SK-N-SH (cell line): ENCODE results near the gene KCNJ12. TPM values are rescaled to one million over a fixed set of nuclear protein-coding genes. Genes with fewer than 3 reads are reported as not detected.
A peak's percentile ranks its signal among the peaks of the same experiment; 100 is the strongest.
"Not testable (repeated sequence)": the region's sequence is repeated elsewhere in the genome, so short reads cannot be mapped to it uniquely, and the experiment has no call there.

Experiments used
- CTCF ChIA-PET: fragments of 300-600, 350-600 bp; formaldehyde crosslinking; extraction: SDS; loops from one replicate; lab custom pipeline; 2021; lab: Yijun Ruan, JAX
- POLR2A ChIA-PET: fragments of 350-600 bp; sonication (Branson Sonifier 250); formaldehyde crosslinking; extraction: SDS; loops from one replicate; lab custom pipeline; 2020; ENCODE audit warnings: antibody characterized with exemption, inconsistent platforms; lab: Yijun Ruan, JAX
- DNase-seq: peaks from one replicate; pipeline ENCODE4 v3.0.0; 2012
- H2AFZ ChIP-seq: fragments of 200-600 bp; sonication (generic); 2 replicates; pipeline ENCODE4 v1.8.1; 2016; ENCODE audit warnings: antibody characterized with exemption, mild to moderate bottlenecking, low read depth
- H3F3A ChIP-seq: fragments of 200-600 bp; sonication (generic); replicated peaks from 2 replicates; pipeline ENCODE3; 2016; ENCODE audit warnings: antibody characterized with exemption, mild to moderate bottlenecking; ENCODE audit not compliant: insufficient read depth
- H3K27ac ChIP-seq, 2 experiments: fragments of 200-500 bp in 1 of 2; fragments of 200-600 bp in 1 of 2; sonication (Bioruptor generic) in 1 of 2; sonication (generic), shearing (Covaris generic) in 1 of 2; 2 replicates each; pipeline versions ENCODE4 v1.5.1 to v1.6.1; 2014 to 2016; ENCODE audit warnings: low read depth in 2 of 2, inconsistent platforms in 1 of 2, low read length in 1 of 2, mild to moderate bottlenecking in 1 of 2, mixed read lengths in 1 of 2
- H3K27me3 ChIP-seq: fragments of 200-600 bp; sonication (generic), shearing (Covaris generic); 2 replicates; pipeline ENCODE4 v1.6.1; 2016; ENCODE audit warnings: mixed run types; ENCODE audit not compliant: insufficient read depth
- H3K36me3 ChIP-seq, 2 experiments: fragments of 200-500 bp in 1 of 2; fragments of 200-600 bp in 1 of 2; sonication (Bioruptor generic) in 1 of 2; sonication (generic) in 1 of 2; replicated peaks in 1 of 2; 2 replicates each; pipeline versions ENCODE3 to v1.5.1; 2014 to 2016; ENCODE audit warnings: low read length in 1 of 2, mild to moderate bottlenecking in 1 of 2; ENCODE audit not compliant: insufficient read depth in 2 of 2, control insufficient read depth in 1 of 2
- H3K4me1 ChIP-seq, 2 experiments: fragments of 200-500 bp in 1 of 2; fragments of 200-600 bp in 1 of 2; sonication (Bioruptor generic) in 1 of 2; sonication (generic), shearing (Covaris generic) in 1 of 2; 2 replicates each; pipeline versions ENCODE4 v1.5.1 to v1.6.1; 2014 to 2016; ENCODE audit warnings: low read depth in 1 of 2, low read length in 1 of 2, mixed run types in 1 of 2; ENCODE audit not compliant: insufficient read depth in 2 of 2, control insufficient read depth in 1 of 2
- H3K4me2 ChIP-seq: fragments of 200-600 bp; sonication (generic), shearing (Covaris generic); 2 replicates; pipeline ENCODE4 v1.6.1; 2017; ENCODE audit warnings: mixed run types
- H3K4me3 ChIP-seq, 2 experiments: fragments of 200-500 bp in 1 of 2; fragments of 200-600 bp in 1 of 2; sonication (Bioruptor generic) in 1 of 2; sonication (generic), shearing (Covaris generic) in 1 of 2; 2 replicates each; pipeline versions ENCODE4 v1.5.1 to v1.8.1; 2014 to 2016; ENCODE audit warnings: low read depth in 2 of 2, inconsistent platforms in 1 of 2, low read length in 1 of 2, mild to moderate bottlenecking in 1 of 2, mixed read lengths in 1 of 2, moderate library complexity in 1 of 2
- H3K79me2 ChIP-seq: fragments of 200-600 bp; sonication (generic); 2 replicates; pipeline ENCODE4 v1.8.1; 2017; ENCODE audit warnings: mild to moderate bottlenecking; ENCODE audit not compliant: insufficient read depth
- H3K9ac ChIP-seq: fragments of 200-600 bp; sonication (generic); 2 replicates; pipeline ENCODE4 v1.6.1; 2017; ENCODE audit warnings: mixed run types
- H3K9me2 ChIP-seq: fragments of 200-600 bp; sonication (generic); 2 replicates; pipeline ENCODE4 v1.6.1; 2017; ENCODE audit warnings: mixed run types
- H3K9me3 ChIP-seq: fragments of 200-600 bp; sonication (generic); 2 replicates; pipeline ENCODE4 v1.6.1; 2017; ENCODE audit warnings: mixed run types, mild to moderate bottlenecking, moderate library complexity
- H4K20me1 ChIP-seq: fragments of 200-600 bp; sonication (generic); 2 replicates; pipeline ENCODE4 v1.6.1; 2017; ENCODE audit warnings: mild to moderate bottlenecking, mixed run types; ENCODE audit not compliant: insufficient read depth
- EP300 ChIP-seq, 2 experiments: IDR thresholded peaks; 2 replicates each; pipeline versions ENCODE4 v1.4.0 to v1.6.1; 2012; ENCODE audit warnings: borderline replicate concordance in 1 of 2, low read depth in 1 of 2, low read length in 1 of 2
- EZH2phosphoT487 ChIP-seq: fragments of 200-600 bp; sonication (generic); IDR thresholded peaks from 2 replicates; pipeline ENCODE4 v1.6.1; 2017; ENCODE audit warnings: low read depth, mixed run types, mild to moderate bottlenecking, antibody characterized with exemption, moderate library complexity, borderline replicate concordance
- FOSL2 ChIP-seq: IDR thresholded peaks from 2 replicates; pipeline ENCODE4 v1.4.0; 2012; ENCODE audit warnings: low read depth, mild to moderate bottlenecking, moderate library complexity, borderline replicate concordance
- MXI1 ChIP-seq: IDR thresholded peaks from 2 replicates; pipeline ENCODE4 v1.6.1; 2012; ENCODE audit warnings: mild to moderate bottlenecking, low read depth, low read length, improper control_type of control experiment
- POLR2AphosphoS5 ChIP-seq: IDR thresholded peaks from 2 replicates; pipeline ENCODE4 v1.6.1; 2012; ENCODE audit warnings: low read depth, low read length
- RCOR1 ChIP-seq: fragments of 150-350 bp; IDR thresholded peaks from 2 replicates; pipeline ENCODE4 v1.6.1; 2017; ENCODE audit warnings: antibody characterized with exemption, low read length
- RFX5 ChIP-seq: IDR thresholded peaks from 2 replicates; pipeline ENCODE4 v1.6.1; 2012; ENCODE audit warnings: mild to moderate bottlenecking, improper control_type of control experiment, low read length
- RXRA ChIP-seq: IDR thresholded peaks from 2 replicates; pipeline ENCODE4 v1.4.0; 2012; ENCODE audit warnings: low read depth, mild to moderate bottlenecking, borderline replicate concordance
- WGBS: methylation state at CpG from one replicate; pipeline ENCODE4 v1.1.6; 2017; ENCODE audit warnings: low lambda C conversion rate; 5-methylcytosine and 5-hydroxymethylcytosine counted together
- polyA plus RNA-seq, 3 experiments: library from polyadenylated mRNA; depleted of rRNA; stranded (reverse); fragments of >200 nt; gene quantifications; 2 replicates each; pipeline ENCODE4 v1.2.3, GENCODE V29; 2012
- TF ChIP-seq, protein P1 (sequence below): fragments of 150-350 bp; IDR thresholded peaks from 2 replicates; pipeline ENCODE4 v1.6.1; 2017; ENCODE audit warnings: antibody characterized with exemption, low read length, low read depth, borderline replicate concordance
- TF ChIP-seq, protein P2 (sequence below): fragments of 150-350 bp; IDR thresholded peaks from 2 replicates; pipeline ENCODE4 v1.6.1; 2016; ENCODE audit warnings: mild to moderate bottlenecking, low read depth, low read length
- TF ChIP-seq, protein P3 (sequence below): IDR thresholded peaks from 2 replicates; pipeline ENCODE4; 2012

The KCNJ12 gene
- polyA plus RNA-seq, 1 of the 3 experiments (the other 2 are of a cell fraction), result 0.36 TPM

DNA sequence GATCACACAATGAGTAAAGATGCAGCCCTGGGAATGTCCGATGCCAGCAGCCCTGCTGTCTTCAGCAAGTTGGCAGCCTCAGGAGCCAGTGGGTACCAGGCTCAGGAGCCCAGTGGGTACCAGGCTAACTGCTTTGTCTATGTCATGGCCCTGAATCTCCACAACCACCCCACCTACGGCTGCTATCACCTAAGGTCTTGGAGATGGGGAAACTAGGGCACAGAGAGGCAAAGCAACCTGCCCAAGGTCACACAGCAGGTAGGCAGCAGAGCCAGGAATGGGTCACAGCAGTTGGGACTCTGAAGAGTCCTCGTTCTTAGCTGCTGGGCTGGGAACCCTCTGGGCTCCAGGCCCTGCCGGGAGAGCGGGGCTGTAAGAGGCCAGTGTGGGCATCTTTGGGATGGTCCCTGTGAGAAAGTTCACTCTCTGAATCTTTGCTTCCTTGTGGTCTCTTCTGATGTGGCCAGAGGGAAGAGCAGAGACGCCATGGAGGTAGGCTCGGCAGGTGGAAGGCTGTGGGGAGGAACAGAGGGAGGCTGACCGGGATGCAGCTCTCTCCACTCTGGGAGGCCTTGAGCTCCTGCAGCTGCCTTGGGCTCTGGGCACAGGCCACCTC, 34.1 kb upstream of the KCNJ12 start:
- H3F3A ChIP-seq, CTCF ChIA-PET, H4K20me1 ChIP-seq, H3K36me3 ChIP-seq, H3K79me2 ChIP-seq, H3K9ac ChIP-seq, H3K27me3 ChIP-seq, H3K27ac ChIP-seq, H3K9me2 ChIP-seq, H3K9me3 ChIP-seq, POLR2A ChIA-PET, H3K4me3 ChIP-seq, DNase-seq, H2AFZ ChIP-seq, H3K4me2 ChIP-seq: not testable (repeated sequence)
- WGBS, result 42% methylated on average over 6 of the region's 8 CpGs
- peaks cover 0 to 12% of the 10 kb centered on the region in 2 experiments; a peak in 1 of 4 replicates for H3K4me1 ChIP-seq

DNA sequence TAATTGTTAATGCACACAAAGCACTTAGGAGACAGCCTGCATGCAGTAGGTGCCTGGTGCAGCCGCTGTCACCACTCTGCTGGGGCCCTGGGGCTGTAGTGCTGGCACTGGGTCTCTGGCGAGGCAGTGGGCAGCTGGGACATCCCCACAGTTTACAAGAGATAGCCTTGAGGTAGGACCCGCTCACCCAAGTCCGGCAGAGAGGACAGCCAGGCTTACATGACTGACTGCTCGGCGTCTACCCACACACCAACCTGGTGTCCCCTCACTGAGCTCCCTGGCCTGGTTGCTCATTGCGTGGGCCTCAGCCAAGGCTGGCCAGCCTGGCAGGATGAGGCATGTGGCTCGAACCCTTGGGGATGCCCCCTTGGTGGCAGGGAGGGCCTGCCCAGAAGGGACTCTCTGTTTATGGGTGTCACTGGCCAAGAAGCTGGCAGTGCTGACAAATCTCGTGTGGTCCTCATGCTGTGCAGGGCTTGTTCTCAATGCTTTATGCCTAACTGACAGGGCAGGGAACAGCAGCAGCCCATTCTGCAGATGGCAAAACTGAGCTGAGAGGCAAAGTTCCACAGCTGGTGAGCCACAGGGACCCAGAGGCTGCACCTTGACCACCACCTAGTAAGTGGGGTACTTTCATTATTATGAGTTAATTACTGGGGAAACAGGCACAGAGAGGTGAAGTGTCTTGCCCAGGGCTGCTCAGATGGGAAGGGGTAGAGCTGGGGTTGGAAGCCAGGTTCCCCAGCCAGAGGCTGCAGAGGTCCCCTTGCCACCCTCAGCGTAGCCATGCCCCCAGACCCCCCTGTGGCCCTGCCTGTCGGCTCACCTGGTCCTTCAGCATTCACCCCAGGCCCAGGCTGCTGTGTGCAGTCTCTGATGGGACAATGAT, 32.9 kb upstream of the KCNJ12 start:
- H3K27ac ChIP-seq, H2AFZ ChIP-seq, H3F3A ChIP-seq, H3K9me3 ChIP-seq, H3K36me3 ChIP-seq, POLR2A ChIA-PET, CTCF ChIA-PET, H3K4me1 ChIP-seq, H3K27me3 ChIP-seq, H3K9ac ChIP-seq, H3K9me2 ChIP-seq, H3K79me2 ChIP-seq, H4K20me1 ChIP-seq, H3K4me2 ChIP-seq, DNase-seq, H3K4me3 ChIP-seq: not testable (repeated sequence)
- WGBS, result 21% methylated on average over 9 of the region's 11 CpGs

DNA sequence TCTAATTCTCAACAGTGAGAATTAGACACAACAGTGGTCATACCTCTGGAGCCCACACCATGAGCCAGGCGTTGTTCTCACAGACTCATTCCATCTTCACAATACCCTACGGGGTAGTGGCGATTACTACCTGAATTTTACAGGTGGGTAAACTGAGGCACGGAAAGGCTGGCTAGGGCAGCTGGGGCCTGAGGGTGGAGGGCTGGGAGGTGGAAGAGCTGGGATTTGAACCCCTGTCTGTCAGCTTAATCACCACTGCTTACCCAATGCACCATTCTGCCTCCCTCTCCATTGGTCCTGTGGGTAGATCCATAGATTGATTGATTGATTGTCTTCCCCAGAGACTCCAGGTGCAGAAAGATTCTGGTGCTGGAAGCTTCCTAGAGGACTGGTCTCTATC, 31.4 kb upstream of the KCNJ12 start:
- WGBS, result 41% methylated on average over 4 of the region's 4 CpGs

DNA sequence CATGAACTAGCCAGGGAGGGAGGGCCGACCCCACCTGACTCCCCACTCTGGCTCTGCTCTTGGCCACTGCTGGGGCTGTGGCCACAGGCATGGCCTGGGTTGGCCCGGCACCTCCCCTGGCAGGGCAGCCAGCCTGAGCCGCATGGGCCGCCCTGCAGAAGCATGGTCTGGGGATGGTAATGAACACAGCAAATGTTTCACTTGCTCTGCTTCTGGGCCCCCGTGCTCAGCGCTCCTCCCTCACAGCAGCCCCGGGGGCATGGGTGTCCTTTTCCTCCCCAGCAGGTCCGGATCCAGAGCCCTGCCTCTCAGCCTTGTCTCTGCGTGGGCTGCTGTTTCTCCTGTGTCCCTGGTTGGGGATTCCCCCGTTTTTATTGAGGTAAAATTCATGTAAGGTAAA, 30.9 kb upstream of the KCNJ12 start:
- no peaks in the 10 kb centered on the region for H3K9me3 ChIP-seq
- no peak overlapping the region for H3K27ac ChIP-seq
- ChIA-PET POLR2A (no interaction called here), CTCF (no interaction called here)
- no peaks in the 10 kb centered on the region for H3K79me2 ChIP-seq
- no peaks in the 10 kb centered on the region for H3F3A ChIP-seq
- no peaks in the 10 kb centered on the region for H3K36me3 ChIP-seq
- H3K9me2 ChIP-seq, result no peaks in the 10 kb centered on the region
- no peak overlapping the region for H3K4me3 ChIP-seq
- peaks cover 0 to 6% of the 10 kb centered on the region in 2 experiments; a peak in 1 of 4 replicates for H3K4me1 ChIP-seq
- H3K9ac ChIP-seq, result no peak overlapping the region
- 26% methylated on average over 10 of the region's 10 CpGs for WGBS
- H4K20me1 ChIP-seq, result no peaks in the 10 kb centered on the region
- no peak overlapping the region for H2AFZ ChIP-seq
- H3K27me3 ChIP-seq, result no peaks in the 10 kb centered on the region
- DNase-seq, result peak; percentile 52
- H3K4me2 ChIP-seq, result no peak overlapping the region
- no peak for TF ChIP-seq RCOR1
- TF ChIP-seq EP300 (IDR thresholded peaks at IDR 0.05; ENCODE audit: borderline replicate concordance in 1 of 2, low read depth in 1 of 2, low read length in 1 of 2), result no peak
- TF ChIP-seq POLR2AphosphoS5, result no peak
- no peak for TF ChIP-seq MXI1
- no peak for TF ChIP-seq EZH2phosphoT487
- TF ChIP-seq, protein P1, sequence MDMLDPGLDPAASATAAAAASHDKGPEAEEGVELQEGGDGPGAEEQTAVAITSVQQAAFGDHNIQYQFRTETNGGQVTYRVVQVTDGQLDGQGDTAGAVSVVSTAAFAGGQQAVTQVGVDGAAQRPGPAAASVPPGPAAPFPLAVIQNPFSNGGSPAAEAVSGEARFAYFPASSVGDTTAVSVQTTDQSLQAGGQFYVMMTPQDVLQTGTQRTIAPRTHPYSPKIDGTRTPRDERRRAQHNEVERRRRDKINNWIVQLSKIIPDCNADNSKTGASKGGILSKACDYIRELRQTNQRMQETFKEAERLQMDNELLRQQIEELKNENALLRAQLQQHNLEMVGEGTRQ, result no peak
- no peak for TF ChIP-seq FOSL2
- no peak for TF ChIP-seq RFX5
- TF ChIP-seq, protein P2, sequence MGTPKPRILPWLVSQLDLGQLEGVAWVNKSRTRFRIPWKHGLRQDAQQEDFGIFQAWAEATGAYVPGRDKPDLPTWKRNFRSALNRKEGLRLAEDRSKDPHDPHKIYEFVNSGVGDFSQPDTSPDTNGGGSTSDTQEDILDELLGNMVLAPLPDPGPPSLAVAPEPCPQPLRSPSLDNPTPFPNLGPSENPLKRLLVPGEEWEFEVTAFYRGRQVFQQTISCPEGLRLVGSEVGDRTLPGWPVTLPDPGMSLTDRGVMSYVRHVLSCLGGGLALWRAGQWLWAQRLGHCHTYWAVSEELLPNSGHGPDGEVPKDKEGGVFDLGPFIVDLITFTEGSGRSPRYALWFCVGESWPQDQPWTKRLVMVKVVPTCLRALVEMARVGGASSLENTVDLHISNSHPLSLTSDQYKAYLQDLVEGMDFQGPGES, result no peak
- TF ChIP-seq RXRA, result no peak
- TF ChIP-seq, protein P3, sequence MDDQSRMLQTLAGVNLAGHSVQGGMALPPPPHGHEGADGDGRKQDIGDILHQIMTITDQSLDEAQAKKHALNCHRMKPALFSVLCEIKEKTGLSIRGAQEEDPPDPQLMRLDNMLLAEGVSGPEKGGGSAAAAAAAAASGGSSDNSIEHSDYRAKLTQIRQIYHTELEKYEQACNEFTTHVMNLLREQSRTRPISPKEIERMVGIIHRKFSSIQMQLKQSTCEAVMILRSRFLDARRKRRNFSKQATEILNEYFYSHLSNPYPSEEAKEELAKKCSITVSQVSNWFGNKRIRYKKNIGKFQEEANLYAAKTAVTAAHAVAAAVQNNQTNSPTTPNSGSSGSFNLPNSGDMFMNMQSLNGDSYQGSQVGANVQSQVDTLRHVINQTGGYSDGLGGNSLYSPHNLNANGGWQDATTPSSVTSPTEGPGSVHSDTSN, result no peak

More for the DNA sequence above, 31.4 kb upstream of the KCNJ12 start:
- H2AFZ ChIP-seq, H3K4me1 ChIP-seq, H3K4me2 ChIP-seq, H3K9ac ChIP-seq, H3K4me3 ChIP-seq, H4K20me1 ChIP-seq, H3K36me3 ChIP-seq, DNase-seq, H3K27me3 ChIP-seq, CTCF ChIA-PET, H3K9me3 ChIP-seq, H3K79me2 ChIP-seq, H3K27ac ChIP-seq, H3K9me2 ChIP-seq, H3F3A ChIP-seq, POLR2A ChIA-PET: not testable (repeated sequence)
